Mesenchymal stem cell (in vitro differentiated cells and primary cell): ENCODE data around the gene OSER1.

Source experiments
- DNase-seq: peaks from one replicate; pipeline ENCODE4 v3.0.0-alpha.2; 2013
- H2AFZ ChIP-seq: one replicate; pipeline ENCODE4 v1.6.1; 2013; ENCODE audit warnings: low read depth, mild to moderate bottlenecking, control low read depth, inconsistent platforms, low read length, moderate library complexity
- H2AK5ac ChIP-seq: 2 replicates; pipeline ENCODE4 v1.6.1; 2013; ENCODE audit warnings: low read length, moderate library complexity, mild to moderate bottlenecking, inconsistent platforms; ENCODE audit not compliant: severe bottlenecking
- H2BK120ac ChIP-seq: one replicate; pipeline ENCODE4 v1.6.1; 2013; ENCODE audit warnings: low read depth, mild to moderate bottlenecking, inconsistent platforms, low read length, moderate library complexity
- H2BK12ac ChIP-seq, 2 experiments: one replicate each; pipeline ENCODE4 v1.6.1; 2013; ENCODE audit warnings: inconsistent platforms in 2 of 2, low read length in 2 of 2, mild to moderate bottlenecking in 2 of 2, moderate library complexity in 2 of 2, control low read depth in 1 of 2
- H2BK15ac ChIP-seq: one replicate; pipeline ENCODE4 v1.6.1; 2013; ENCODE audit warnings: mild to moderate bottlenecking, low read depth, inconsistent platforms; ENCODE audit not compliant: poor library complexity, severe bottlenecking
- H2BK5ac ChIP-seq: 2 replicates; pipeline ENCODE4 v1.6.1; 2013; ENCODE audit warnings: low read depth, mild to moderate bottlenecking, low read length, control low read depth, inconsistent platforms; ENCODE audit not compliant: poor library complexity, severe bottlenecking
- H3K14ac ChIP-seq, 2 experiments: one replicate each; pipeline ENCODE4 v1.6.1; 2013; ENCODE audit warnings: inconsistent platforms in 2 of 2, low read length in 2 of 2, control low read depth in 1 of 2, mild to moderate bottlenecking in 1 of 2, moderate library complexity in 1 of 2
- H3K18ac ChIP-seq, 2 experiments: one replicate each; pipeline ENCODE4 v1.6.1; 2013; ENCODE audit warnings: inconsistent platforms in 2 of 2, low read length in 2 of 2, control low read depth in 1 of 2, low read depth in 1 of 2, mild to moderate bottlenecking in 1 of 2
- H3K23ac ChIP-seq, 2 experiments: one replicate each; pipeline ENCODE4 v1.6.1; 2013; ENCODE audit warnings: inconsistent platforms in 2 of 2, low read length in 2 of 2, mild to moderate bottlenecking in 2 of 2, moderate library complexity in 2 of 2, control low read depth in 1 of 2
- H3K27ac ChIP-seq: 2 replicates; pipeline ENCODE4 v1.5.1; 2013; ENCODE audit warnings: mild to moderate bottlenecking, moderate library complexity, low read length, control low read depth, inconsistent platforms; ENCODE audit not compliant: poor library complexity, severe bottlenecking
- H3K27me3 ChIP-seq, 2 experiments: 2 replicates each; pipeline versions ENCODE4 v1.6.1 to v1.7.0; 2013; ENCODE audit warnings: low read length in 2 of 2, mild to moderate bottlenecking in 2 of 2, moderate library complexity in 2 of 2, control low read depth in 1 of 2, inconsistent platforms in 1 of 2; ENCODE audit not compliant: control insufficient read depth in 1 of 2, insufficient read depth in 1 of 2
- H3K36me3 ChIP-seq, 2 experiments: 2 replicates each; pipeline versions ENCODE4 v1.6.1 to v1.7.0; 2013; ENCODE audit warnings: low read length in 2 of 2, control low read depth in 1 of 2, inconsistent platforms in 1 of 2, low read depth in 1 of 2, mild to moderate bottlenecking in 1 of 2; ENCODE audit not compliant: insufficient read depth in 2 of 2, control insufficient read depth in 1 of 2
- H3K4ac ChIP-seq, 2 experiments: one replicate each; pipeline ENCODE4 v1.6.1; 2013; ENCODE audit warnings: inconsistent platforms in 2 of 2, low read length in 2 of 2, mild to moderate bottlenecking in 2 of 2, moderate library complexity in 2 of 2, control low read depth in 1 of 2, low read depth in 1 of 2
- H3K4me1 ChIP-seq: 2 replicates; pipeline ENCODE4 v1.6.1; 2013; ENCODE audit warnings: low read depth, low read length, control low read depth; ENCODE audit not compliant: control insufficient read depth, insufficient read depth
- H3K4me2 ChIP-seq: 2 replicates; pipeline ENCODE4 v1.6.1; 2013; ENCODE audit warnings: low read length, mild to moderate bottlenecking, inconsistent platforms; ENCODE audit not compliant: poor library complexity, severe bottlenecking
- H3K4me3 ChIP-seq, 2 experiments: 2 replicates each; pipeline versions ENCODE4 v1.5.1 to v1.7.0; 2013; ENCODE audit warnings: low read length in 2 of 2, mild to moderate bottlenecking in 2 of 2, control low read depth in 1 of 2, low read depth in 1 of 2; ENCODE audit not compliant: insufficient read depth in 1 of 2
- H3K79me1 ChIP-seq: replicated peaks from 2 replicates; pipeline ENCODE4 v1.6.1; 2013; ENCODE audit warnings: mild to moderate bottlenecking, control low read depth, low read length, inconsistent platforms; ENCODE audit not compliant: poor library complexity, severe bottlenecking
- H3K9ac ChIP-seq: 2 replicates; pipeline ENCODE4 v1.7.0; 2013; ENCODE audit warnings: mild to moderate bottlenecking, low read length, moderate library complexity
- H3K9me3 ChIP-seq: 2 replicates; pipeline ENCODE4 v1.7.0; 2013; ENCODE audit warnings: mild to moderate bottlenecking, low read length; ENCODE audit not compliant: control insufficient read depth
- H4K8ac ChIP-seq: one replicate; pipeline ENCODE4 v1.6.1; 2013; ENCODE audit warnings: inconsistent platforms, mild to moderate bottlenecking, low read length, moderate library complexity
- H4K91ac ChIP-seq: one replicate; pipeline ENCODE4 v1.6.1; 2013; ENCODE audit warnings: mild to moderate bottlenecking, low read length, inconsistent platforms
- WGBS: methylation state at CpG from one replicate; pipeline ENCODE4 v1.1.7; 2013; ENCODE audit warnings: mixed read lengths; 5-methylcytosine and 5-hydroxymethylcytosine counted together

The OSER1 gene

DNA sequence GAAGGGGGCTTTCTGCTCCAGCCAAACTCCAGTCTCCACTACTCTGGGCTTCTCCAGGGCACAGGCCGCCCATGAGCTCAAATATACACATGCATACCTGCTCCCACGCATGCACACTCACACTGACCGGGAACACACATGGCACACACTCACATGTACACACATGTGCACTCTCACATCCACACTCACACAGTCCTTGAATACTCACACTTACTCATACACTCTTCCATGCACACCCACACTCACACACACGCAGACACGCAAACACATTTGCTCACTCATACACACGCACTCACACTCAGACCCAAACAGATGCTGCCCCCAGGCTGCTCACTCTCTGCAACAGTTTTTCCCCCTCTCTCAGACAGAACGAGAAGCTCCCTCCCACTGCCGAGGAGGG, 43.5 kb upstream of the OSER1 start:
- no peak overlapping the region for H4K91ac ChIP-seq
- no peak overlapping the region for H2BK5ac ChIP-seq
- H3K36me3 ChIP-seq = no peaks in the 10 kb centered on the region
- no peak overlapping the region for H3K14ac ChIP-seq
- no peak overlapping the region for H3K18ac ChIP-seq
- H2BK120ac ChIP-seq = no peak overlapping the region
- no peak overlapping the region for H3K4me2 ChIP-seq
- no peaks in the 10 kb centered on the region for H3K9me3 ChIP-seq
- no peak overlapping the region for H4K8ac ChIP-seq
- no peak overlapping the region for H3K4me3 ChIP-seq
- H3K4me1 ChIP-seq = peaks cover 2% of the 10 kb centered on the region
- no peak overlapping the region for H2AFZ ChIP-seq
- no peak overlapping the region for H3K23ac ChIP-seq
- H3K79me1 ChIP-seq = no peaks in the 10 kb centered on the region
- H3K4ac ChIP-seq = no peak overlapping the region
- no peak for DNase-seq
- no peak overlapping the region for H2BK15ac ChIP-seq
- H3K27me3 ChIP-seq = peaks cover 0 to 15% of the 10 kb centered on the region in 2 experiments
- no peak overlapping the region for H3K9ac ChIP-seq
- no peak overlapping the region for H3K27ac ChIP-seq
- no peak overlapping the region for H2AK5ac ChIP-seq
- 76% methylated on average over 8 of the region's 8 CpGs for WGBS
- no peak overlapping the region for H2BK12ac ChIP-seq

DNA sequence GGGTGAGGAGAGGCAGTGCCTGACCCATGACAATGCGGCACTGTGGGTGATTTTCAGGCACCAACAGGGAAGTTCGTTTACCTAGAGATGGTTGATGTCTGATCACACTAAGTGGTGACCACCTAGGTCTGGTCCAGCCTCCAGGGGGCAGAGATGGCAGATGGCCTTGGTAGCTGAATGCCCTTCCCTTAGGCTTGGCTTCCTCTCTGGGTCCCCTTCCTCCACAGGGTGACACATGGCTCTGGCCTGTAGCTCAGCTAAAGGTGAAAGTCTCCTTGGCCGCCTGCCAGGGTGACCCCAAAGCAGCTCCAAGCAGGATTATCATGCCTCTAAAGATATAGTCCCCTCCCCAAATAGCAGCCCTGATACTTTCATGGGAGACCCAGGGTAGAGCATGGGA, 43.0 kb upstream of the OSER1 start:
- no peak for DNase-seq
- no peak overlapping the region for H3K23ac ChIP-seq
- WGBS = 55% methylated on average over 3 of the region's 3 CpGs

DNA sequence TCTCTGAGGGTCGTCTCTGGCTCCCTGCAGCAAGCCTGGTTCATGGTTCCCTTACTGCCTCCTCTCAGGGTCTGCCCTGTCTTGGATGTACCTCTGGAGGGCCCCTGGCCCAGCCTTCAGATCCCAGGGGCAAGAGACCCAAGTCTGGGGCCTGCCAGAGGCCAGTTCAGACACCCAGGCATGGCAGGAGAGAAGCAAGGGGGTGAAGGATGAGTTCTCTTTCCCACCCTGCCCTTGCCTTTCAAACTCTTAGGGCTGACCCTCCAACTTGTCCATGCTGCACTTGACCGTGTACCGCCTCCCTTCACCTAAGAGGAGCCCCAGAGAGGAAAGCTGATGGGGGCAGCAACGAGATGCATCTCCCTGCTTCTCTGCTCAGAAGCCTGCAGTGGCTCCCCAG, 40.7 kb upstream of the OSER1 start:
- no peaks in the 10 kb centered on the region for H3K79me1 ChIP-seq
- H3K27me3 ChIP-seq = peaks cover 22 to 38% of the 10 kb centered on the region in 2 experiments
- DNase-seq = no peak

More for the DNA sequence above, 43.0 kb upstream of the OSER1 start:
- H2AK5ac ChIP-seq = no peak overlapping the region
- H3K4me1 ChIP-seq = peaks cover 2% of the 10 kb centered on the region
- no peak overlapping the region for H3K4ac ChIP-seq
- H4K91ac ChIP-seq = no peak overlapping the region
- no peak overlapping the region for H3K4me3 ChIP-seq
- no peaks in the 10 kb centered on the region for H3K79me1 ChIP-seq
- H3K27ac ChIP-seq = no peak overlapping the region
- no peak overlapping the region for H3K4me2 ChIP-seq
- peaks cover 2 to 15% of the 10 kb centered on the region in 2 experiments for H3K27me3 ChIP-seq
- no peak overlapping the region for H2BK15ac ChIP-seq
- no peak overlapping the region for H3K9ac ChIP-seq
- no peak overlapping the region for H2BK12ac ChIP-seq
- no peak overlapping the region for H2BK120ac ChIP-seq
- H2BK5ac ChIP-seq = no peak overlapping the region
- H2AFZ ChIP-seq = no peak overlapping the region
- no peak overlapping the region for H3K14ac ChIP-seq
- no peak overlapping the region for H3K18ac ChIP-seq
- no peaks in the 10 kb centered on the region for H3K9me3 ChIP-seq
- H3K36me3 ChIP-seq = no peaks in the 10 kb centered on the region
- H4K8ac ChIP-seq = no peak overlapping the region

DNA sequence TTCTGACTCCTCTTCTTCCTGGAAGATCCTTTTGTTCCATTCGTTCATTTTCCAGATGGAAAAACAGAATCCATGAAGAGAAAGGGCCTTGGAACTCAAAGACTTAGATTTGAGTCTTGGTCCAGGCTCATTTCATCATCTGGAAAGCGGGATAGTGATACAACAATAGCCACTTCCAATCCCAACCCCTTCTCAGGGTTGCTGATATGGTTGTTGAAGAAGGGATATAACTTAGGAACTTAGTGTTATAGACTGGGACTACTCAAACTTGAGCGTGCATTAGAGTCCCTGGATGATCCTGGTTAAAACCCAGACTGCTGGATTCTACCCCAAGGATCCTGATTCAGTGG, 37.8 kb upstream of the OSER1 start:
- Histone ChIP-seq H3K27me3 (peaks cover 36 to 59% of the 10 kb centered on the region in 2 experiments), H4K91ac (no peak overlapping the region), H2AK5ac (no peak overlapping the region), H3K36me3 (no peaks in the 10 kb centered on the region), H3K4me3 (no peak overlapping the region), H3K4me2 (no peak overlapping the region), H2BK12ac (no peak overlapping the region), H2AFZ (no peak overlapping the region), H3K27ac (no peak overlapping the region), H3K9ac (no peak overlapping the region), H2BK120ac (no peak overlapping the region), H3K18ac (no peak overlapping the region), H3K4me1 (peaks cover 7% of the 10 kb centered on the region), H2BK5ac (no peak overlapping the region), H4K8ac (no peak overlapping the region), H3K23ac (no peak overlapping the region), H3K79me1 (no peaks in the 10 kb centered on the region), H3K9me3 (no peaks in the 10 kb centered on the region), H2BK15ac (no peak overlapping the region), H3K4ac (no peak overlapping the region), H3K14ac (no peak overlapping the region)
- 14% methylated on average over 2 of the region's 3 CpGs for WGBS
- DNase-seq = no peak

More for the DNA sequence above, 40.7 kb upstream of the OSER1 start:
- Histone ChIP-seq H3K36me3 (no peaks in the 10 kb centered on the region), H3K9ac (no peak overlapping the region), H3K27ac (no peak overlapping the region), H3K4me2 (no peak overlapping the region), H2BK120ac (no peak overlapping the region), H4K91ac (no peak overlapping the region), H3K23ac (no peak overlapping the region), H3K4ac (no peak overlapping the region), H2AK5ac (no peak overlapping the region), H3K14ac (no peak overlapping the region), H3K4me3 (no peak overlapping the region), H3K18ac (no peak overlapping the region), H3K4me1 (peaks cover 7% of the 10 kb centered on the region), H3K9me3 (no peaks in the 10 kb centered on the region), H2BK12ac (no peak overlapping the region), H2BK5ac (no peak overlapping the region), H2BK15ac (no peak overlapping the region), H4K8ac (no peak overlapping the region), H2AFZ (no peak overlapping the region)
- WGBS = 51% methylated on average over 4 of the region's 4 CpGs
